GM23338 (cell line): Measurements from ENCODE around the gene CNNM2. TPM values are rescaled to one million over a fixed set of nuclear protein-coding genes. Genes with fewer than 3 reads are reported as not detected.

Experiments used
- ATAC-seq: fragments of 200-7000 bp; cut with Tn5 transposase; 3 replicates; pipeline ENCODE4 v1.9.1; 2020
- DNase-seq: peaks from one replicate; pipeline ENCODE4 v3.0.0-alpha.2; 2015; ENCODE audit warnings: low spot score
- H2AFZ ChIP-seq: fragments of 200-600 bp; sonication (generic); 2 replicates; pipeline ENCODE4 v1.8.0; 2016; ENCODE audit warnings: antibody characterized with exemption, mild to moderate bottlenecking, moderate library complexity
- H3F3A ChIP-seq: fragments of 200-600 bp; sonication (generic); replicated peaks from 2 replicates; pipeline ENCODE4 v1.8.0; 2017; ENCODE audit warnings: antibody characterized with exemption, mixed run types, low read depth
- H3K27ac ChIP-seq: fragments of 200-600 bp; sonication (generic); 2 replicates; pipeline ENCODE4 v1.6.1; 2016; ENCODE audit warnings: low read depth
- H3K27me3 ChIP-seq: fragments of 200-600 bp; sonication (generic); 2 replicates; pipeline ENCODE4 v1.8.0; 2016; ENCODE audit warnings: mild to moderate bottlenecking, mixed run types, moderate library complexity; ENCODE audit not compliant: insufficient read depth
- H3K36me3 ChIP-seq: fragments of 200-600 bp; sonication (generic); 2 replicates; pipeline ENCODE4 v1.8.0; 2016; ENCODE audit warnings: mild to moderate bottlenecking; ENCODE audit not compliant: insufficient read depth
- H3K4me1 ChIP-seq: fragments of 200-600 bp; sonication (generic); 2 replicates; pipeline ENCODE4 v1.8.0; 2016; ENCODE audit warnings: mild to moderate bottlenecking, moderate library complexity; ENCODE audit not compliant: insufficient read depth
- H3K4me2 ChIP-seq: fragments of 200-600 bp; sonication (generic); 2 replicates; pipeline ENCODE4 v1.7.1; 2017; ENCODE audit warnings: mixed run types
- H3K4me3 ChIP-seq: fragments of 200-600 bp; sonication (generic); 2 replicates; pipeline ENCODE4 v1.6.1; 2016; ENCODE audit warnings: mixed run types
- H3K79me2 ChIP-seq: fragments of 200-600 bp; sonication (generic); replicated peaks from 2 replicates; pipeline ENCODE4 v1.8.0; 2017; ENCODE audit warnings: mild to moderate bottlenecking; ENCODE audit not compliant: insufficient read depth
- H3K9me2 ChIP-seq: fragments of 200-600 bp; sonication (generic); 2 replicates; pipeline ENCODE4 v1.8.0; 2017; ENCODE audit not compliant: insufficient read depth
- H4K20me1 ChIP-seq: fragments of 200-600 bp; sonication (generic); replicated peaks from 2 replicates; pipeline ENCODE4 v1.8.0; 2017; ENCODE audit warnings: mild to moderate bottlenecking; ENCODE audit not compliant: insufficient read depth
- H3K27ac Mint-ChIP-seq: 2 replicates; pipeline ENCODE4 v1.8.0; 2020; ENCODE audit warnings: inconsistent platforms, mild to moderate bottlenecking, moderate library complexity, mixed read lengths
- H3K27me3 Mint-ChIP-seq: 3 replicates; pipeline ENCODE4 v1.8.0; 2022; ENCODE audit warnings: low read depth, mild to moderate bottlenecking, moderate library complexity, mixed read lengths, inconsistent platforms; ENCODE audit not compliant: insufficient read depth, poor library complexity
- H3K36me3 Mint-ChIP-seq: 3 replicates; pipeline ENCODE4 v1.8.0; 2021; ENCODE audit warnings: low read depth, mild to moderate bottlenecking, inconsistent platforms, moderate library complexity, mixed read lengths
- H3K4me1 Mint-ChIP-seq: 3 replicates; pipeline ENCODE4 v1.8.0; 2020; ENCODE audit warnings: mild to moderate bottlenecking, inconsistent platforms, mixed read lengths
- H3K4me3 Mint-ChIP-seq: 3 replicates; pipeline ENCODE4 v1.8.0; 2021; ENCODE audit warnings: moderate library complexity, mild to moderate bottlenecking, inconsistent platforms, mixed read lengths
- H3K9me3 Mint-ChIP-seq: 3 replicates; pipeline ENCODE4 v1.8.0; 2020; ENCODE audit warnings: moderate library complexity, mild to moderate bottlenecking, inconsistent platforms, mixed read lengths
- CREB1 ChIP-seq: fragments of 250-450 bp; sonication (Bioruptor Pico); IDR thresholded peaks from 2 replicates; pipeline ENCODE4 v1.5.0; 2020; ENCODE audit warnings: low read depth, mild to moderate bottlenecking, moderate library complexity
- NANOG ChIP-seq: IDR thresholded peaks from 2 replicates; pipeline ENCODE4 v1.6.1; 2016; ENCODE audit warnings: antibody characterized with exemption, borderline replicate concordance
- POLR2AphosphoS5 ChIP-seq: IDR thresholded peaks from 2 replicates; pipeline ENCODE4 v1.6.1; 2016; ENCODE audit warnings: antibody characterized with exemption, low read depth
- STAT1 ChIP-seq: IDR thresholded peaks from one replicate; pipeline ENCODE4 v1.6.1; 2016; ENCODE audit warnings: antibody characterized with exemption; ENCODE audit not compliant: unreplicated experiment
- ZNF331 ChIP-seq: fragments of 250-450 bp; sonication (Bioruptor Pico); IDR thresholded peaks from 2 replicates; pipeline ENCODE4 v1.5.0; 2020; ENCODE audit warnings: low read depth, mild to moderate bottlenecking, moderate library complexity
- polyA plus RNA-seq: library from polyadenylated mRNA; unstranded; fragments of >200 nt; fragmentation: Nextera tagmentation; extraction: Ambion mirVana; gene quantifications from 2 replicates; pipeline ENCODE4 v1.2.1, GENCODE V29; 2016
- total RNA-seq: library from RNA; depleted of rRNA; stranded (reverse); fragments of >200 nt; shearing (Covaris generic); gene quantifications from 2 replicates; pipeline ENCODE4 v1.2.3, GENCODE V29; 2014
- TF ChIP-seq, protein P1 (sequence below): fragments of 250-450 bp; sonication (Bioruptor Pico); IDR thresholded peaks from 2 replicates; pipeline ENCODE4 v1.5.0; 2020; ENCODE audit warnings: mild to moderate bottlenecking, moderate library complexity
- TF ChIP-seq, protein P2 (sequence below), 2 experiments: fragments of 200-600 bp in 1 of 2; sonication (generic) in 1 of 2; conservative IDR thresholded peaks; 2 replicates each; pipeline versions ENCODE4 v1.5.1 to v1.6.1; 2016 to 2017; ENCODE audit warnings: antibody characterized with exemption in 2 of 2, low read depth in 2 of 2, mild to moderate bottlenecking in 2 of 2, moderate library complexity in 1 of 2
- TF ChIP-seq, protein P3 (sequence below): IDR thresholded peaks from 2 replicates; pipeline ENCODE4 v1.6.1; 2016; ENCODE audit warnings: antibody characterized with exemption
- TF ChIP-seq, protein P4 (sequence below): IDR thresholded peaks from one replicate; pipeline ENCODE4 v1.6.1; 2018; ENCODE audit warnings: antibody characterized with exemption; ENCODE audit not compliant: unreplicated experiment

The CNNM2 gene
- total and polyA plus RNA-seq, 2 experiments from 2014 or later = 4.5 to 31.3 TPM

DNA sequence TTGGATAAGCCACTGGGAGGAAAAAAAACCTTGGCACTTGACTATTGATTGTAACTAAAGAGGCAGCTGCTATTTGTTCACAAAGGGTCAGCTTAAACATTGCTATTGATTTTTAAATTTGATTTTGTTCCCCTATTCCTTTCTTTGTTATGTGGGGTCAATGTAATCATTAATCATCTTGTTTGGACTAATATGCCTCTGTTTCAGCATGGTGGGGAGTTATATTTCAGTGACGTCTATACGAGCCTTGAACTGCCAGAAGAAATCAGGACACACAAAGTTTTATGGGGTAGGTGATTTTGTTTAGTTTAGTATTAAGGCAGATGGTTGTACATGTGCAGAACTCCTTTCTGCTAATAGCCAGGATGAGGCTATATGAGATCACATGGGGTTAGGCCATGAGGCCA lies 41.3 kb upstream of the CNNM2 start (continued):
- TF ChIP-seq, protein P1, sequence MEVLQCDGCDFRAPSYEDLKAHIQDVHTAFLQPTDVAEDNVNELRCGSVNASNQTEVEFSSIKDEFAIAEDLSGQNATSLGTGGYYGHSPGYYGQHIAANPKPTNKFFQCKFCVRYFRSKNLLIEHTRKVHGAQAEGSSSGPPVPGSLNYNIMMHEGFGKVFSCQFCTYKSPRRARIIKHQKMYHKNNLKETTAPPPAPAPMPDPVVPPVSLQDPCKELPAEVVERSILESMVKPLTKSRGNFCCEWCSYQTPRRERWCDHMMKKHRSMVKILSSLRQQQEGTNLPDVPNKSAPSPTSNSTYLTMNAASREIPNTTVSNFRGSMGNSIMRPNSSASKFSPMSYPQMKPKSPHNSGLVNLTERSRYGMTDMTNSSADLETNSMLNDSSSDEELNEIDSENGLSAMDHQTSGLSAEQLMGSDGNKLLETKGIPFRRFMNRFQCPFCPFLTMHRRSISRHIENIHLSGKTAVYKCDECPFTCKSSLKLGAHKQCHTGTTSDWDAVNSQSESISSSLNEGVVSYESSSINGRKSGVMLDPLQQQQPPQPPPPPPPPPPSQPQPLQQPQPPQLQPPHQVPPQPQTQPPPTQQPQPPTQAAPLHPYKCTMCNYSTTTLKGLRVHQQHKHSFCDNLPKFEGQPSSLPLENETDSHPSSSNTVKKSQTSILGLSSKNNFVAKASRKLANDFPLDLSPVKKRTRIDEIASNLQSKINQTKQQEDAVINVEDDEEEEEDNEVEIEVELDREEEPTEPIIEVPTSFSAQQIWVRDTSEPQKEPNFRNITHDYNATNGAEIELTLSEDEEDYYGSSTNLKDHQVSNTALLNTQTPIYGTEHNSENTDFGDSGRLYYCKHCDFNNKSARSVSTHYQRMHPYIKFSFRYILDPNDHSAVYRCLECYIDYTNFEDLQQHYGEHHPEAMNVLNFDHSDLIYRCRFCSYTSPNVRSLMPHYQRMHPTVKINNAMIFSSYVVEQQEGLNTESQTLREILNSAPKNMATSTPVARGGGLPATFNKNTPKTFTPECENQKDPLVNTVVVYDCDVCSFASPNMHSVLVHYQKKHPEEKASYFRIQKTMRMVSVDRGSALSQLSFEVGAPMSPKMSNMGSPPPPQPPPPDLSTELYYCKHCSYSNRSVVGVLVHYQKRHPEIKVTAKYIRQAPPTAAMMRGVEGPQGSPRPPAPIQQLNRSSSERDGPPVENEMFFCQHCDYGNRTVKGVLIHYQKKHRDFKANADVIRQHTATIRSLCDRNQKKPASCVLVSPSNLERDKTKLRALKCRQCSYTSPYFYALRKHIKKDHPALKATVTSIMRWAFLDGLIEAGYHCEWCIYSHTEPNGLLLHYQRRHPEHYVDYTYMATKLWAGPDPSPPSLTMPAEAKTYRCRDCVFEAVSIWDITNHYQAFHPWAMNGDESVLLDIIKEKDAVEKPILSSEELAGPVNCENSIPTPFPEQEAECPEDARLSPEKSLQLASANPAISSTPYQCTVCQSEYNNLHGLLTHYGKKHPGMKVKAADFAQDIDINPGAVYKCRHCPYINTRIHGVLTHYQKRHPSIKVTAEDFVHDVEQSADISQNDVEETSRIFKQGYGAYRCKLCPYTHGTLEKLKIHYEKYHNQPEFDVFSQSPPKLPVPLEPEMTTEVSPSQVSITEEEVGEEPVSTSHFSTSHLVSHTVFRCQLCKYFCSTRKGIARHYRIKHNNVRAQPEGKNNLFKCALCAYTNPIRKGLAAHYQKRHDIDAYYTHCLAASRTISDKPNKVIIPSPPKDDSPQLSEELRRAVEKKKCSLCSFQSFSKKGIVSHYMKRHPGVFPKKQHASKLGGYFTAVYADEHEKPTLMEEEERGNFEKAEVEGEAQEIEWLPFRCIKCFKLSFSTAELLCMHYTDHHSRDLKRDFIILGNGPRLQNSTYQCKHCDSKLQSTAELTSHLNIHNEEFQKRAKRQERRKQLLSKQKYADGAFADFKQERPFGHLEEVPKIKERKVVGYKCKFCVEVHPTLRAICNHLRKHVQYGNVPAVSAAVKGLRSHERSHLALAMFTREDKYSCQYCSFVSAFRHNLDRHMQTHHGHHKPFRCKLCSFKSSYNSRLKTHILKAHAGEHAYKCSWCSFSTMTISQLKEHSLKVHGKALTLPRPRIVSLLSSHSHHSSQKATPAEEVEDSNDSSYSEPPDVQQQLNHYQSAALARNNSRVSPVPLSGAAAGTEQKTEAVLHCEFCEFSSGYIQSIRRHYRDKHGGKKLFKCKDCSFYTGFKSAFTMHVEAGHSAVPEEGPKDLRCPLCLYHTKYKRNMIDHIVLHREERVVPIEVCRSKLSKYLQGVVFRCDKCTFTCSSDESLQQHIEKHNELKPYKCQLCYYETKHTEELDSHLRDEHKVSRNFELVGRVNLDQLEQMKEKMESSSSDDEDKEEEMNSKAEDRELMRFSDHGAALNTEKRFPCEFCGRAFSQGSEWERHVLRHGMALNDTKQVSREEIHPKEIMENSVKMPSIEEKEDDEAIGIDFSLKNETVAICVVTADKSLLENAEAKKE (CRISPR knock-in tag) = no peak
- TF ChIP-seq CREB1 (CRISPR knock-in tag) (no peak), STAT1 (no peak)

DNA sequence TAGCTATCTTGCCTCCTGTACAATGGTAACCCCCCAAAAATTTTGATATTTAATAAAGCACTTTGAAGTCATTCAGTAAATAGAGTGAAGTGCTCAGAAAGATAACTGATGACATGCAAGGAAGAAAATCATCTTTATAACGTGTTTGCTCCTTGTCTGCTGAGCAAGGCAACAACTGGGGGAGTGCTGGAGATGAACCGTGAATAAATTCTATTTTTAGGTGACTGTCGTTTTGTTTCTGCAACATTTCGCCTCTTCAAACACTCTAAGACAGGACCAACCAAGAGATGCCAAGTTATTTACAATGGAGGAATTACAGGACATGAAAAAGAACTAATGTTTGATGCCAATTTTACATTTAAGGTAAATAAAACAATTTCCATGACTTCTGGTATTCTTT lies 39.5 kb upstream of the CNNM2 start:
- H3K27me3 ChIP-seq = no peaks in the 10 kb centered on the region
- Mint-ChIP-seq H3K27me3 (no peaks in the 10 kb centered on the region), H3K36me3 (no peaks in the 10 kb centered on the region; the same call in 2 of the 3 replicates), H3K4me1 (no peaks in the 10 kb centered on the region), H3K27ac (no peak overlapping the region), H3K4me3 (no peak overlapping the region), H3K9me3 (no peaks in the 10 kb centered on the region)
- DNase-seq = no peak
- ATAC-seq = no peak
- no peaks in the 10 kb centered on the region for H3K4me1 ChIP-seq
- no peak overlapping the region for H2AFZ ChIP-seq
- H3K27ac ChIP-seq = no peak overlapping the region
- H3F3A ChIP-seq = no peaks in the 10 kb centered on the region
- H3K4me3 ChIP-seq = no peak overlapping the region
- no peaks in the 10 kb centered on the region for H3K79me2 ChIP-seq
- no peaks in the 10 kb centered on the region for H3K36me3 ChIP-seq
- no peaks in the 10 kb centered on the region for H4K20me1 ChIP-seq
- H3K9me2 ChIP-seq = no peaks in the 10 kb centered on the region
- no peak overlapping the region for H3K4me2 ChIP-seq
- TF ChIP-seq ZNF331 (CRISPR knock-in tag) (no peak), NANOG (no peak), CREB1 (CRISPR knock-in tag) (no peak), POLR2AphosphoS5 (no peak)
- TF ChIP-seq, protein P2, sequence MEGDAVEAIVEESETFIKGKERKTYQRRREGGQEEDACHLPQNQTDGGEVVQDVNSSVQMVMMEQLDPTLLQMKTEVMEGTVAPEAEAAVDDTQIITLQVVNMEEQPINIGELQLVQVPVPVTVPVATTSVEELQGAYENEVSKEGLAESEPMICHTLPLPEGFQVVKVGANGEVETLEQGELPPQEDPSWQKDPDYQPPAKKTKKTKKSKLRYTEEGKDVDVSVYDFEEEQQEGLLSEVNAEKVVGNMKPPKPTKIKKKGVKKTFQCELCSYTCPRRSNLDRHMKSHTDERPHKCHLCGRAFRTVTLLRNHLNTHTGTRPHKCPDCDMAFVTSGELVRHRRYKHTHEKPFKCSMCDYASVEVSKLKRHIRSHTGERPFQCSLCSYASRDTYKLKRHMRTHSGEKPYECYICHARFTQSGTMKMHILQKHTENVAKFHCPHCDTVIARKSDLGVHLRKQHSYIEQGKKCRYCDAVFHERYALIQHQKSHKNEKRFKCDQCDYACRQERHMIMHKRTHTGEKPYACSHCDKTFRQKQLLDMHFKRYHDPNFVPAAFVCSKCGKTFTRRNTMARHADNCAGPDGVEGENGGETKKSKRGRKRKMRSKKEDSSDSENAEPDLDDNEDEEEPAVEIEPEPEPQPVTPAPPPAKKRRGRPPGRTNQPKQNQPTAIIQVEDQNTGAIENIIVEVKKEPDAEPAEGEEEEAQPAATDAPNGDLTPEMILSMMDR (conservative IDR thresholded peaks at IDR 0.05; ENCODE audit: low read depth in 2 of 2) = no peak
- TF ChIP-seq, protein P3, sequence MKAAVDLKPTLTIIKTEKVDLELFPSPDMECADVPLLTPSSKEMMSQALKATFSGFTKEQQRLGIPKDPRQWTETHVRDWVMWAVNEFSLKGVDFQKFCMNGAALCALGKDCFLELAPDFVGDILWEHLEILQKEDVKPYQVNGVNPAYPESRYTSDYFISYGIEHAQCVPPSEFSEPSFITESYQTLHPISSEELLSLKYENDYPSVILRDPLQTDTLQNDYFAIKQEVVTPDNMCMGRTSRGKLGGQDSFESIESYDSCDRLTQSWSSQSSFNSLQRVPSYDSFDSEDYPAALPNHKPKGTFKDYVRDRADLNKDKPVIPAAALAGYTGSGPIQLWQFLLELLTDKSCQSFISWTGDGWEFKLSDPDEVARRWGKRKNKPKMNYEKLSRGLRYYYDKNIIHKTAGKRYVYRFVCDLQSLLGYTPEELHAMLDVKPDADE = no peak
- TF ChIP-seq, protein P4, sequence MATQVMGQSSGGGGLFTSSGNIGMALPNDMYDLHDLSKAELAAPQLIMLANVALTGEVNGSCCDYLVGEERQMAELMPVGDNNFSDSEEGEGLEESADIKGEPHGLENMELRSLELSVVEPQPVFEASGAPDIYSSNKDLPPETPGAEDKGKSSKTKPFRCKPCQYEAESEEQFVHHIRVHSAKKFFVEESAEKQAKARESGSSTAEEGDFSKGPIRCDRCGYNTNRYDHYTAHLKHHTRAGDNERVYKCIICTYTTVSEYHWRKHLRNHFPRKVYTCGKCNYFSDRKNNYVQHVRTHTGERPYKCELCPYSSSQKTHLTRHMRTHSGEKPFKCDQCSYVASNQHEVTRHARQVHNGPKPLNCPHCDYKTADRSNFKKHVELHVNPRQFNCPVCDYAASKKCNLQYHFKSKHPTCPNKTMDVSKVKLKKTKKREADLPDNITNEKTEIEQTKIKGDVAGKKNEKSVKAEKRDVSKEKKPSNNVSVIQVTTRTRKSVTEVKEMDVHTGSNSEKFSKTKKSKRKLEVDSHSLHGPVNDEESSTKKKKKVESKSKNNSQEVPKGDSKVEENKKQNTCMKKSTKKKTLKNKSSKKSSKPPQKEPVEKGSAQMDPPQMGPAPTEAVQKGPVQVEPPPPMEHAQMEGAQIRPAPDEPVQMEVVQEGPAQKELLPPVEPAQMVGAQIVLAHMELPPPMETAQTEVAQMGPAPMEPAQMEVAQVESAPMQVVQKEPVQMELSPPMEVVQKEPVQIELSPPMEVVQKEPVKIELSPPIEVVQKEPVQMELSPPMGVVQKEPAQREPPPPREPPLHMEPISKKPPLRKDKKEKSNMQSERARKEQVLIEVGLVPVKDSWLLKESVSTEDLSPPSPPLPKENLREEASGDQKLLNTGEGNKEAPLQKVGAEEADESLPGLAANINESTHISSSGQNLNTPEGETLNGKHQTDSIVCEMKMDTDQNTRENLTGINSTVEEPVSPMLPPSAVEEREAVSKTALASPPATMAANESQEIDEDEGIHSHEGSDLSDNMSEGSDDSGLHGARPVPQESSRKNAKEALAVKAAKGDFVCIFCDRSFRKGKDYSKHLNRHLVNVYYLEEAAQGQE = no peak
